Erythroblast (primary cell): ENCODE results near the gene TMIE.

Experiments used
- GATA1 ChIP-seq: IDR thresholded peaks from 2 replicates; pipeline ENCODE4 v1.6.1; 2011; ENCODE audit warnings: low read depth, mild to moderate bottlenecking, control low read depth, low read length, moderate library complexity
- POLR2A ChIP-seq: IDR thresholded peaks from 2 replicates; pipeline ENCODE4 v1.6.1; 2011; ENCODE audit warnings: mild to moderate bottlenecking, low read length

DNA sequence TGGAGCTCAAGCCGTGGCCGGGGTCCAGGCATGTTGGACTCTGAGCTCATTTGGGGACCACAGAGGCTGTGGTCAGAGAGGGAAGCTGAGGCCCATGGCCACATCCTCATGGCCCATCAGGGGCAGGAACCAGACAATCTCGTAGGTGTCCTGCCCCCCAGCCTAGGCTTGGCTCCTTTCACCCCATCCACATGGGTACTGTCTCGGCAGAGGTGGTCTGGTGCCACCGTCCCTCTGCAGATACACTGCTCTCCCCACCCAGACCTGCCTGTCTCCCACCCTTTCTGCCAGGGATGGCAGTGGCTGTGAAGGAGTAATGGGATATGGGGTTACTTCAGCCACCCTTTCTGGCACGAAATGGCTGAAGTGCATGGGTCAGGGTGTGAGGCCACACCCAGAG is 8.5 kb downstream of the TMIE start:
- TF ChIP-seq POLR2A (no peak), GATA1 (no peak)
